Dermis blood vessel endothelial cell (primary cell): ENCODE measurements around the gene MTA3. TPM values are rescaled to one million over a fixed set of nuclear protein-coding genes. Genes with fewer than 3 reads are reported as not detected.
A peak's percentile ranks its signal among the peaks of the same experiment; 100 is the strongest.
"Not testable (repeated sequence)": the region's sequence is repeated elsewhere in the genome, so short reads cannot be mapped to it uniquely, and the experiment has no call there.

ENCODE experiments used
- DNase-seq: peaks from one replicate; pipeline ENCODE4 v3.0.0; 2010
- total RNA-seq: library from RNA; depleted of rRNA; stranded (reverse); fragments of >200 nt; gene quantifications from 2 replicates; pipeline ENCODE4 v1.2.3, GENCODE V29; 2014

The MTA3 gene
- 31.0 and 32.9 TPM in 2 replicates for total RNA-seq

DNA sequence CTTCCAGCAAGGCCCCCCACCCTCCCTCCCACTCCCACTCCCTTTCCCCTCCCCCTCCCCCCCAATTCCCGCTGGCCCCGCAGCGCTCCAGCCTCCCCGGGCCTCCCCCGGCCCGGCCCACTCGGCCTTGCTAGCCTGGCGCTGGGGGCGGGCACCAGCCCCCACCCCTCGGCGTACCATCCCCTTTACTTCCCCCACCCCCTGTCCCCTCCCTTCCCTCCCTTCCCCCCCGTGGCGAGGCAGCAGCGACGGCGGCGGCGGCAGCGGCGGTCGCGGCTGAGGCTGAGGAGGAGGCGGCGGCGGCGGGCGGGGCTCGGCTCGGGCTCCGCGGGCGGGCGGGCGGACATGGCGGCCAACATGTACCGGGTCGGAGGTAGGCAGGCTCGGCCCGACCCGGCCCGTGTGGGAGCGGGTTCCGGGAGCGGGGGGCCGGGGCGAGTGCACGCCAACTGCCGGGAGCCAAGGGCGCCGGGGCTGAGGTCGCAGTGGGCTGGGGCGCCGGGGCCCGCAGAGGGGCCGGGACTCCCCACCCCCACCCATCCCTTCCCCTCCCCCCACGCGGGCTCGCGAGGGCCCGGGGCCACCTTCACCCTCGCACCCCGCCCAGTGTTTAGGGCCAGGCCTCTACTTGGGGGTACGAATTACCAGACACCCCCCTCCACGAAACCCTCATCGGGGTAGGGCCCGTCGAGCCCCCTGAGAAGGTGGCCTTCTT lies at the start of gene MTA3:
TSS of gene MTA3 (plus strand) at position 232 of the 715 bp plus-strand sequence. CDS start at position 346, 114 bp downstream.
- peak; percentile 56 for DNase-seq

GRCh38 chr2:42519624-42520023 lies 48.8 kb upstream of the MTA3 start:
- DNase-seq, result no peak

DNA sequence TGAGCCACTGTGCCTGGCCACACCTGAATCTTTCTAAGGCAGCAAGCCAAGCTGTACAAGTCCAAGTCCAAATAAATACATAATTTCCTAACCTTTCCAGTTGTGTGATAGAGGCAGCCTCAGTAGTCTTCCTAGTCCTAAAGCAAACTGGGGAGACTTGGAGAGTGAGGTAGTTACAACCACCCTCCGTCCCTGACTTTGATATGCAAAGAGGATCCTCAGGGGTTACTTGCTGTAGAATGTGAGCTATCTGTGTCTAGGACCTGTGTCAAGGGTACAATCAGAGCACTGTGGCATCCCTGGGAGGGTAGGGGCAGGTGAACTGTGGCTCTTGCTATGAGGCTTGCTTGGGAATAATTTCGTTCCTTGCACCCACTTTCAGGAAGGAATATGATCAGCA lies 46.4 kb upstream of the MTA3 start:
- no peak for DNase-seq

- no peak for DNase-seq
These were observed 45.1 kb upstream of the MTA3 start for GRCh38 chr2:42523341-42523740.

DNA sequence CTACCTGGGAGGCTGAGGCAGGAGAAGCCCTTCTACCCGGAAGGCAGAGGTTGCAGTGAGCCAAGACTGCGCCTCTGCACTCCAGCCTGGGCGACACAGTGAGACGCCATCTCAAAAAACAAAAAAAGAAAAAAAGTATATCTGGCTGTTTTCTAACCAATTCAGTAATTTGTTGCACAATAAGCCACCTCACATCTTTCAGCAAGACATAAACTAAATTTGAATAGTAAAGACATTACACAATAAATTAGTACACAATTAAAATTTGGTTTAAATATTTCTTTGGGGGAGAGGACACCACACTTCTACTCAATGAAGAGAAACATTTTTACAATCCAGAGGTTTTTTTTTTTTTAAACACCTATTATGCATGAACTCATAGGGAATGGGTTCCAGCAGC lies 36.0 kb upstream of the MTA3 start:
- DNase-seq, result no peak

DNA sequence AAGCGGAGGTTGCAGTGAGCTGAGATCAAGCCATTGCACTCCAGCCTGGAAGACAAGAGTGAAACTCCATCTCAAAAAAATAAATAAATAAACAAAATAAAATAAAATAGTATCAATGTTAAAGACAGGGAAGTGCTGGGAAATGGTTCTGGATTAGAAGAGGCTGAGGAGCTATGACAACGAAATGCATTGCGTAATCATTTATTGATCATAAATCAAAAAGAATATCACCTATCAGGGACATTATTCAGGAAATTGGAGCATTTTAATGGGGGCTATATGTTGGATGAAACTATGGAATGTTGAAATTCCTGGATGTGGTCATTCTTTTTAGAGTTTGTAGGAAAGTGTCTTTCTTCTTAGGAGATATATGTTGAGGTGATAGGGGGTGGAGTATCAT lies 30.9 kb upstream of the MTA3 start:
- DNase-seq, result no peak

DNA sequence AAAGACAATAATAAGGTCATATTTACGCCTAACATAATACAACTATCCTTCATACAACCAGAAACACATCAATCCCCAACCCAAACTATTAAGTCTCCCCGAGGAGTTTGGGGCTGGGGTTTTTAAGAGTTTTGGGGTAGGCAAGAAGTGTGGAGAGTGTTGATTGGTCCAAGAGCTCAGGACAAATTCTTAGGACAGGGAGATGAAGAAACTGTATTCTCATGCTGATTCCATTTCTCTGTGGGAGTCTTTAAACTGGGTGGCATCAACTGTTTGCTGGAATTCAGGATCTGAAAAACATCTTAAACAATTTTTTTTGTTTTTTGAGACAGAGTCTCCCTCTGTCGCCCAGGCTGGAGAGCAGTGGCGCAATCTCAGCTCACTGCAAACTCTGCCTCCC lies 25.6 kb upstream of the MTA3 start:
- no peak for DNase-seq

GRCh38 chr2:42545023-42545721 lies 23.3 kb upstream of the MTA3 start:
- no peak for DNase-seq

DNA sequence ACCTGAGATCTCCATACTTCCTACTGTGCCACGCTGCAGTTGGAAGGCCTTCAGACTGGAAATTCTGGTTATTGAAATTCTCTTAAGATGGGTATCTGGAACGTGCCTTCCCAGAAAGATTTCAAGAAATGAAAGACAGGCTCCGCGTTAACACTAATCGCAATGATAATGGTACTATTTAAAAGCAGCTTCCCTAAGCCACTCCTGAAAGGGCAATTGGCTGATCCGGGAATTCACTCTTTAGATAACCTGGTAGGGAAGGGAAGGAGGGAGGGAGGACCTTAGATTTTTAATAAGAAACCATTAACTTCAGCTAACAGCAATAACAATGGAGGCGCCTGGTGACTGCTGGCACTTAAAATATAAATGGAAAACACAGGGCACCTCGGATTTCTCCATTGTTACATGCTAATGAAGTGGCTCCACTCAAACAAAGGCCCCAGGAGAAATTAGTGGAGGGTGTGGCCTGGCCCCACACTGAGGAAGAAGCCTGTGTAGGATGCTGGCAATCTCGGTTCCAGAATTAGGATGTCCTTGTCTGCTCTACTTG lies 22.5 kb upstream of the MTA3 start:
- DNase-seq, result no peak

- DNase-seq, result no peak
These were observed 21.4 kb upstream of the MTA3 start for GRCh38 chr2:42547014-42547413.

GRCh38 chr2:42547446-42548295 lies 20.8 kb upstream of the MTA3 start:
- no peak for DNase-seq

DNA sequence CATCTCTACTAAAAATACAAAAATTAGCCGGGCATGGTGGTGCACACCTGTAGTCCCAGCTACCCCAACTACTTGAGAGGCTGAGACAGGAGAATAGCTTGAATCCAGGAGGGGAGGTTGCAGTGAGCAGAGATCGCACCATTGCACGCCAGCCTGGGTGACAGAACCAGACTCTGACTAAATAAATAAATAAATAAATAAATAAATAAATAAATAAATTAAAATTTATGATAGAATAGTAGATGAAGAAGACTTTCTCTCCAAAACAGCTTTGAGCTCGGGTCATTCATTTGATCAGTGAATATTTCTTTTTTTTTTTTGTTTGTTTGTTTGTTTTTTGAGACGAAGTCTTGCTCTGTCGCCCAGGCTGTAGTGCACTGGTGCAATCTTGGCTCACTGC lies 17.6 kb upstream of the MTA3 start:
- DNase-seq, result no peak

DNA sequence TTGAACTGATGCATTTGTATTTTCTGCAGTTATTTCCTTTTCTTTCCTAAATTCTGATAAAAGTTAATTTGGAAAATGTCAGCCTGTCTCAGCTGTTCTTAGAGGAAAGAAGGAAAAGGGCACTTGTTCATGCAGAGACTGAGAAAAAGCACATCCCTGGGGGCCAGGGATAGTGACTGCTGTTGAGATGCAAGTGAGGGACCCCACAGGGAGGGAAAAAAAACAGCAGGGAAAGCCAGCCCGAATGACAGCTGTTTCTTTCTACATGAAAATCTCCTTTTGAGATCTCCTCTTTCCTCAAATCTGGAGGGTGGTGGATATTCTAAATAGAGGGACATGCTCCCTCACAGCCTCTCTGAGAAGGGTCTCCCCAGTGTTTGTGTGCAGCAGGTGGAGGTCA lies 14.0 kb upstream of the MTA3 start:
- DNase-seq, result no peak

- DNase-seq, result no peak
These were observed 12.0 kb upstream of the MTA3 start for GRCh38 chr2:42556315-42556890.

DNA sequence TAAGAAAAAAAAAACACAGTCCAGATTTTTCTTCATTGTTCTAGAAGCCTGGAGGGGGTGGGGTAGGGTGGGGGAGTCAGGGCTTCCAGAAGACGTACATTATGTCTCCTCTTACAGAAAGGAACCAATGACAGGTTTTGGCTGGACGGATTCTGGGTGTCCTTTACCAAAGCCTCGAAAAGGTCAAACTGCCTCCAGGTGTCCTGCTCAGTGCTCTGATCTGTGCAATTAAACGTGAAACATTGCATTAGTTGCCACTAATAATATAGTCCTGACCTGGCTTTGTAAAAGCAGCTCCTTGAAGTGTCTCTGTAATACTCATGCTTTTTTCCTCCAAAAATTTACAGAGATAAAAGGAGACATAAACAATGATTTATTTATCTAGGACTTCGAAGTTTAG lies 11.1 kb upstream of the MTA3 start:
- no peak for DNase-seq

GRCh38 chr2:42558827-42559226 lies 9.6 kb upstream of the MTA3 start:
- no peak for DNase-seq

DNA sequence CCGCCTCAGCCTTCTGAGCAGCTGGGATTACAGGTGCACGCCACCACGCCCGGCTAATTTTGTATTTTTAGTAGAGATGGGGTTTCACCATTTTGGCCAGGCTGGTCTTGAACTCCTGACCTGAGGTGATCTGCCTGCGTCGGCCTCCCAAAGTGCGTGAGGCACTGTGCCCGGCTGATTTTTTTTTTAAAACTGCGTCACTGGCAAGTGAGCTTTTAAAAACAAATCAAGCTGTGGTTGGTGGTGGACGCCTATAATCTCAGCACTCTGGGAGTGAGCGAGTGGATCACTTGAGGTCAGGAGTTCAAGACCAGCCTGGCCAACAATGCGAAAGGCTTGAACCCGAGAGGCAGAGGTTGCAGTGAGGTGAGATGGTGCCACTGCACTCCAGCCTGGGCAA lies 8.3 kb upstream of the MTA3 start:
- not testable (repeated sequence) for DNase-seq

GRCh38 chr2:42560899-42561298 lies 7.5 kb upstream of the MTA3 start:
- no peak for DNase-seq

DNA sequence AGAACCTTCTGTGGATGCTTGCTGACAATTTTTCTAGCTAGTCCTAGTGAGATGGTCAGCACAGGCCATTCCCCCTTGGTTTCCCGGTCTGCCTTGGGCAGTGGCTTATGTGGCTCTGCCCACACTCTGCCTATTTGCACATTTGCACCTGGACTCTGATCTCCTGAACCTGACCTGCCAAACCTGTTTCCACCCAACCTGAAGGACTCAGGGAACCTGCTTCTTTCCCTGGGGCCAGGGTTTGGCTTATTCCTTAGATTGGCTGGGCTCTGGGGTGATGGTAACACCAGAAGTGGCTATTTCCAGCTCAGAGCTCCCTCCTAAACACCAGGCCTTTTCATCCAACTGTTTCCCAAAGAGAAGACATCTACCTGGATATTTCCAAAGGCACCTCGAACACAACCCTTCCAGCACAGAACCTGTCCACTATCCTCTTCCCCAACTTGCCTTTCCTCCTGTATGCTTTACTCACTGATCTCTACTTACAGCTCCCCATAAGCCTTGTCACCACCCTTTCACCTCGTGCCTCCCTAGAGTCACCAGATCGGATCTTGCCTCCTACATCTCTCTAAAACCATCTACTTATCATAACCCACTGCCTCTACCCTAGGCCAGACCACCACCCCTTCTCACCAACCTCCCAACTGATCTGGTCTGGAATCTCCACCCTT lies 5.8 kb upstream of the MTA3 start:
- no peak for DNase-seq

GRCh38 chr2:42566025-42566424 lies 2.4 kb upstream of the MTA3 start:
- DNase-seq, result no peak

- no peak for DNase-seq
These were observed 1.6 kb upstream of the MTA3 start for GRCh38 chr2:42566837-42567321.

DNA sequence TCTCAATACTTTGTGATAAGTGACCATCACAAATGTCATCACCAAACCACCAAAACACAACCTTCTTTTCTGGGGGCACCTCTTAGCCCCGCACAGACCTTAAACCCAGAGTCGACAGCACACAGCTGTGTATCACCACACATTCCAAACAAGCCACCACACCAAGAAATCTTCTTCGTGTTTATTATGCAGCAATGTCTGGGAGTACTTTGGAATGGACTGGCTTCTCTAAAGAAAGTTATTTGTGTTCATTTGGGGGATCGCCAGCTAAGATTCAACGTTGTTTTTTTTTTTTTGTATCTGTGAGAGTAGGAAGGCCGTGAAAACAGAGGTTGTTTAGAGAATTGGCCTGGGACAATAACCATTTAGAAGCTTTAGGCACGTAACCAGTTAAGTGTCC lies 1.1 kb upstream of the MTA3 start:
- no peak for DNase-seq
